GM18870 (cell line): ENCODE measurements around the gene RECQL.
"Not testable (repeated sequence)": the region's sequence is repeated elsewhere in the genome, so short reads cannot be mapped to it uniquely, and the experiment has no call there.

Experiments
- ATAC-seq: cut with Tn5 transposase; IDR thresholded peaks from one replicate; pipeline ENCODE4 v1.9.1; 2021; ENCODE audit warnings: moderate library complexity; ENCODE audit not compliant: unreplicated experiment

The RECQL gene

DNA sequence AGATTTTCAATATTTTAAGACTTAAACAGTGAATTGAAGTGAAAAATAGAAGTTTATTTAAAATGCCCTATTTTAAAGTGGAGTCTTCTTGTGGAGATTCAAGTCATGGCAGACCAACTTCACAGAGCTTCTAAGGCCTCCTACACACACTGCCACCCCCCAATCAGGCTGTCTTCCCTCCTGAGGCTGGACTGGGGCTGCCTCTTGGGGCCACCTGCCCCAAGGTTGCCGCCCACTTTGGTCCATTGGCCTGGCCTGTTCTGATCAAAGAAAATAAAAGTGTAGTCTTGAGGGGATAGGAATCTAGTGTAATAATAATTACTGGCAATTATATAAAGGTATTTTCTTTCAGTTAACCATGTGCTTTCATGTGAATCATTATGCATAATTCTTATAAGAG is 1.4 kb upstream of the RECQL start:
- no peak for ATAC-seq

DNA sequence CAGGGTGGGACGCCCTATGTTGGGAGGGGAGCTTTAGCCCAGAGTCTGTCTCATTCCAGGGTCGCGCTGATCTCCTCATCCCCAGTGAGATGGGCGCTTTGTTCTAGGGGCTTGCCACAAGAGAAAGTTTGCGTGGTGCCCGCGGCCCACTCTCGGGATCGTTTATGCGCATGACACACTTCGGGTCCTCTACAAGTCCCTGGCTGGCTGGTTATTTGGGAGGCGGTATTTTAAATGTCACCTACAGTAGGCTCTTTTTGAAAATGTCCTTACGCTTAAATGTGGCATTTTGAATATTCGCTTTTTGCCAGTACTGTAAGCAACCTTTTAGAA is 695 bp upstream of the RECQL start:
- no peak for ATAC-seq

DNA sequence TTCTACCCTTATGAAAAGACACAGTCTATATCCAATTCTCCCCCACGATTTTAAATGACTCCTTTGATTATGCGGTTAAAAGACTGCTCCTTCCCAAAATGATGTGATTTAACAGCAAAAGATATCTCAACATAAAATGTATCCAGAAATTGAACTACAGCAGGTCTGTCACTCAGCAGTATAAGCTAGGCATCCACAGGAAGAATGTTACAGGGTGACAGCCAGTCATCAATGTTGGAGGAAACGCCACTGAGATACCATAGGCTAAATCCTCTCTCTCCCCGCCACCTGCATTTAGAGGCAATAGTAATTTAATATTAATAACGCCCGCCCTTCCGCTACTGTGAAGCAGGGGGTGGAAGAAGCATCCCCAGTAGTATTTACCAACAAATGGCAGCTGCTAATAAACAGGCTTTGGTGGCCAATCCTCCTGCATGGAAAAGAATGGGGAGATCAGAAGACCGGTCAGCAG is 613 bp downstream of the RECQL start:
- ATAC-seq: no peak

DNA sequence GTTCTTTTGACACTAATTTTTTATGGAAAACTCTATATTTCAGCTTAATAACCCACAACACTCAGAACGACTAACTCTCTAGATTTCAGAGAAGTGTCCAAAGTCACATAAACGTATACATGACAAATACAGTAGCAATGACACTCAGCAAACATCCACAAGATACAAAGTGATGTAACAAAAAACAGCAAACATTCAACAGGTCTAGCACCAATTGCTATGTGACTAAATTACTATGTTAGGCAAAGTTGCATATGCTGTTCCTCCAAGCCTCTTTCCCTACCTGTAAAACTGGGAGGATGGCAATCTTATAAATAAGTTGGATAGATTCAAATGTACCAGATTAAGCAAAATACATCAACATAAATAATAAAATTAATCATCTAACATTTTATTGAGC is 1.7 kb downstream of the RECQL start:
- no peak for ATAC-seq

DNA sequence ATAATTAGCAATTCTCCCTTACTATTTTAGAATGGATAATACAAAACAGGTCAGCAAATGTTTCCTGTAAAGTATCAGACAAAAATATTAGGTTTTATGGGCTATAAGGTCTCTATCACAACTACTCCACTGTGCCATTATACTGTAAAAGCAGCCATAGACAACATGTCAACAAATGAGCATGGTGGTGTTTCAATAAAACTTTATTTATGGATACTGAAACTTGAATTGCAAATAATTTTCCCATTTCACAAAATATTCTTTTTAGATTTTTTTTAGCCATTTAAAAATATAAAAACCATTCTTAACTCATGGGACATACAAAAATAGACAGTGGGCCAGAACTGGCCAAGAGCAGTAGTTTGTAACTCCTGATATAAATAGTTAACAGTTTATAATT is 15.4 kb downstream of the RECQL start:
- ATAC-seq: no peak

DNA sequence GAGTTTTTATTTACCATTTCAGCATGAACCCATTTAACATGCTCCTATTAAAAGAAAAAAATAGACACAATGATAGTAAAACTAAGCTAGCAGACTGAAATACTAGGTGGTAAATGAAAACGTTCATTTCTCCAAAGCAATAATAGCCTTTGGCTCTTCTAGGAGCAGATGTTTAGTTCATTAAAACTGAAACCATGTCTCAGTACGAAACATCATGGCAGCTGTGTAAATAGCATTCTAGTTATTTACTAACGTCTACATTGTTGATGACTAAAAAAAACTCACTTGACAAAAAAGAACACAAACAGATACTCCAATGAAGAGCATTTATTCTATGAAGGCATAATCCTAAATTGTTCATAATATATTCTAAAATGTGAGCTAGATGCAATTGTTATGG is 17.9 kb downstream of the RECQL start:
- ATAC-seq: no peak

DNA sequence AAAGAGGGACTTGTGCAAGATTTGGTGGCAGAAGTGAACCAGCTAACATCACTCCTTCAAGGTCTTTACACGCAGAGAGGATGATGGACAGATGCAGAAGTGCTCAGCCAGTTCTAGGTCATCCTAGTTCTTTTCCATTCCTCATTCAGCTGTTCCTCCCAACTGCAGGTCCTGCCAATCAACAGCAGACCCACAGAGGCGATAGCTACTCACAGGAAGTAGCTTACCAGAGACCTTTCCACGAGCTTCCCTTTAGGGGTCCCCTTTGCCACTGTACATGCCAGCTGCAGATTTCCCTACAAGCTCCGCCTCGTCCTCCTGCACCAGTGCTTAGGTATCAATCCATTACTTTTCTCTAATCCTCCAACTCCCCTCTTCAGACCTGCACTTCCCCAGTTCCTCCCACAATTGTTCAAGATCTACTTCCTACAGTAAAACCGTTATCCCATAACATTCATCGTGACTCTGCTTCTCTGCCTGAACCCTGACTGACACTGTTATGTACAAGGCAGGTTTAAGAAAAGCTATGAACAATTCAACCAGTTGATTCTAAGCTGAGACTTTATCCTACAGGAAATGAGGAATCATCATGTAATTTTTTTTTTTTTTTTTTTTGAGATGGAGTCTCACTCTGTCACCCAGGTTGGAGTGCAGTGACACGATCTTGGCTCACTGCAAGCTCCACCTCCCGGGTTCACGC is 22.5 kb downstream of the RECQL start:
- ATAC-seq: no peak

DNA sequence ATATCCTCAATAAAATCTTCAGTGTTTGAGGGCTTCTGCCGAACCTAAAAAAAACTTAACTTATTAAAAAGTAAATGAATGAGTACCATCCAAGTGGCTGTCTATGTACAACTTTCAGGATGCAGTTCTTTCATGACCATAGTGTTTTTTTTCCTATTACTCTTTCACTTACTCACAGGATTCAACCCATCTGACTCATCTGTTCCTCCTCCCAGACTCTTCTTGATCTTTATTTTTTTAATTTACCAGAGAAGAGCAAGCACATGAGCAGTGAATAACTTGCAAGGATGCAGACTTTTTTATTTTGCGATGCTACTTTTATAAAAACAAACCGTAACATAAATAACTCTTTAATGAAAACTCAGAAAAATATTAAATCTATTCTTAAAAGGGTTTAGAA is 24.5 kb downstream of the RECQL start:
- ATAC-seq: no peak

DNA sequence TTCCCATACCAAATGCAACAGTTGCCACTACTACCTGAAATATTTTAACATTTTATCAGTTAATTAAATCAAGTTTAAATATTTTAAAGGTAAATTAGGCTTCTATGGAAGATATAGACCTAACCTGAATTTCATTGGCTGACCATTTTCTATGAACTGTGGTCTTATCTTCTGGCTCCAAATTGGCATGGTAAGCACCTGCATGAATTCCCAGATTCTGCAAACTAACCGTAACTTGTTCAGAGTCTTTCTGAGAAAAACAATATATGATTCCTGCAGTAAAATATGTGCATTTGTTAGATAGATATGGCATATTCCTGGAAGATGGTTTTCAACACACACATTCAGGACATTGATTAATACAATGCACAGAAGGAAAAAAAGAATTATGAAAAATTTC is 25.9 kb downstream of the RECQL start:
- ATAC-seq: no peak

DNA sequence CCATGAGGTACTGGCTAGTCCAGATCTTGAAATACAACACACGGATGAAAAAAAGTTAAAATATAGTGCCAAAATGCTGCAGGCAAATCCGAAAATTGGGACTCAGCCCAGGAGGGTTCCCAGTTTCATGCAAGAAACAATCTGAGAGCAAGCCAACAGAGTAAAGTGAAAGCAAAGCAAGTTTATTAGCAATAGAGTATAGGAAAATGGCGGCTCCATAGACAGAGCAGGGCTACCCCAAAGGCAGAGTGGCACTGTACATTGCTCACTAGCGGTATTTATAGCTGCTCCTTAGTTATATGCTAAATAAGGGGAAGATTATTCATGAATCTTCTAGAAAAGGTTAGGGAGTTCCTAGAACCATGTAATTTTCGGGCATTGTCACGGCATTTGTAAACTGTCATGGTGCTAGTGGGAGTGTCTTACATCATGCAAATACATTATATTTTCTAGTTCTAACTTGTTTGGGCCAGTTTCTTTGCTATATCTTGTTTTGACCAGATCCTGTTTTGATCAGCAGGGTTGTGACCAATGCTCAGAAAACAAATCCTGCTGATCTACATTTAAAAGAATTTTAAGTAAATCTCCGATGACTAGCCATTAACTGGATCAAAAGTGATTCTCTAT is 29.1 kb downstream of the RECQL start:
- no peak for ATAC-seq

DNA sequence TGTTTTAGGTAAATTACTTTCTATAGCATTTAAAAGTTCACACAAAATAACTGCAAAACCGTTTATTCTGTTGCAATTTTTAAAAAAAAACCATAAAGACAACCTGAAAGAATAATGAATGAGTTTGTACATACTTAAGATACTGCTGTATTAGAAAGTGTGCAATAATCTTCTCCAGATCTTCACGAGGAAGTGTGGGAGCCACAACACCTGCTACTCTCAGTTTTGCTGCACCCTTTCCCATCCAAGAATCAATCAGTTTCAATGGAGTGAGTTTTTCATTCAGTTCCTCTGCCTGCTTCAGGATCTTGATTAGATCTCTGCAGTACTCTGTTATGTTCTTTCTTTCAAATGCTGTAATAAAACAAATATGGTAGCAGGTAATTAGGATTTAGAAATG is 30.1 kb downstream of the RECQL start:
- ATAC-seq: no peak

DNA sequence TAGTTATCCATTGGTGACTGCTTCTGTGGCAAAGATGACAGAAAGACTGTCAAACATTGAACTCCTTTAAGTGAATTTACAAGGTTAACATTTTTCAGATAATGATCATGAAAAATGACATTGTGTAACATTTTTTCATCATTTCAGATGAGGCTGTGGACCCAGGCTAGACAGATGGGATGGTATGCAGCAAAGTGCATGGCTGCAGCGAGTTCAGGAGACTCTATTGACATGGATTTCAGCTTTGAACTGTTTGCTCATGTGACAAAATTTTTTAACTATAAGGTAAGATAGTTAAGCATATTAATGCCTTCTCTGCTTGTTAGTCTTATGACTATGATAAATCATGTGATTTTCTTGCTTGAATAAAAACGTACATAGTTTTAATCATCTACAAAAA is 34.1 kb downstream of the RECQL start:
- ATAC-seq: not testable (repeated sequence)

DNA sequence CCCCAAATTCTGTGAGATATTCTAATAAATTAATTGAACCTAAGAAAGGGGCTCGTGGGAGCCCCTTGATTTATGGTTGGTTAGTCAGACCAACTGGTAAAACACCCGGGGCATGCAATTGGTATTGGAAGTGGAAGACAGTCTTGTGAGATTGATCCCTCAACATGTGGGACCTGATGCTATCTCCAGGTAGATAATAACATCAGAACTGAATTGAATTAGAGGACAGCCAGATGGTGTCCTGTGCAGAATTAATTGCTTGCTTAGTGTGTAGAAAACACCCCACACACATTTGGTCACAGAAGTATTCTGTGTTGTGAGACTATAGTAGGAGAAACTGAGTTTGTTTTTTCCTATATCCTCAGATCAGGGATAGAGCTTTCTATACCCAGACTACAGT is 42.0 kb downstream of the RECQL start:
- no peak for ATAC-seq

DNA sequence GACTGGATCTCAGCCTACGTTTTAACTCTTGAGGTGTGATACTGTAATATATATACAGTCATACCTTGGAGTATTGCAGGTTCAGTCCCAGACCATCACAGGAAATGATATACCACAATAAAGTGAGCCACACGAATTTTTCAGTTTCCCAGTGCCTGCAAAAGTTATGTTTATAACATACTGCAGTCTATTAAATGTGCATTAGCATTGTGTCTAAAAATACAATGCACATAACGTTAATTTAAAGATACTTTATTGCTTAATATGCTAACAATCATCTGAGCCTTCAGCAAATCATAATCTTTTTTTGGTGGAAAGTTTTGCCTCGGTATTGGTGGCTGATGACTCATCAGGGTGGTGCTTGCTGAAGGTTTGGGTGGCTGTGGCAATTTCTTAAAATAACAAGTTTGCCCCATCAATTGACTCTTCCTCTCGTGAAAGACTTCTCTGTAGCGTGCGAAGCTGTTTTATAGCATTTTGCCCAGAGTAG is 45.1 kb downstream of the RECQL start:
- ATAC-seq: no peak

DNA sequence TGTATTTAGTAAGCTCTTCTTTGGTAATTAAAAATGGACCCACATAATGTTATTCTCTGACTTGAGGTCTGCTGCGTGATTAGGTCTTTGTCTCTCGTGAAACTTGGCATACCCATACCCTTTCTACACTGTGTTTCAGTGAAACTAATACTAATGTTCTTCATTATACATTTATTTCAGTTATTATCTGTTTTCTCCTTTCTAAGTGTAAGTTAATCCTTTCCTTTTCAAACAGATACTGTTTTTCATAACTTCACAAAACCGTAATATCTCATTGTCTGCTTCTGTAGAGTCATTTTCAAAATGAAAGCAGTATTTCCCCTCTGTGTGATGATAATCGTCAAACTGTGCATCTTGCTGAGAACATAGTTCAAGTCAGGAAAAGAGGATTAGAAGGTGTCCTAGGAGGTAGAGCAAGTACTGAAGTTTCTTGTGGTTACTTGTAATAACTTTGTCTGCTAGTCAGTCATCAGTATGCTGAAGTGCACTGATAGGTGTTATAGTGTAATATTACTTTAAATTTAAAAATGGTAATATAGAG is 48.1 kb downstream of the RECQL start:
- ATAC-seq: peak; percentile 83

DNA sequence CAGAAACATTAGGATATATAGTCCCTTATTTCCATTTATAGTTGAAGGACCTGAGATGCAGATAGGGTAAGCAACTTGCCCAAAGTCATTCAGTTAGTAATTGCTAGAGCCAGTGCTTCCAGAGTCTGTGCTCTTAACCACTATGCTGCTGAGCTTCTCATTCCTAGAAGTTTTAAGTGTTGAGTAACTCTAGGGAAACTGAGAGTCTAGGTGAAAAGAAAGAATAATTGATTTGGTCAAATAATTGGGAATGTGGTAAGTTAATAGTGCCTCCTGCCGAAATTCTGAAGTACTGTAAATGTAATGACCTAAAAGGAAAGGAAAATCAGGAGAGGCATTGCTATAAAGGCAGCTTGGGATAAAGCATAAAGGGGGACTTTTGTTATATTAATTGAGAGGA is 49.9 kb downstream of the RECQL start:
- no peak for ATAC-seq

DNA sequence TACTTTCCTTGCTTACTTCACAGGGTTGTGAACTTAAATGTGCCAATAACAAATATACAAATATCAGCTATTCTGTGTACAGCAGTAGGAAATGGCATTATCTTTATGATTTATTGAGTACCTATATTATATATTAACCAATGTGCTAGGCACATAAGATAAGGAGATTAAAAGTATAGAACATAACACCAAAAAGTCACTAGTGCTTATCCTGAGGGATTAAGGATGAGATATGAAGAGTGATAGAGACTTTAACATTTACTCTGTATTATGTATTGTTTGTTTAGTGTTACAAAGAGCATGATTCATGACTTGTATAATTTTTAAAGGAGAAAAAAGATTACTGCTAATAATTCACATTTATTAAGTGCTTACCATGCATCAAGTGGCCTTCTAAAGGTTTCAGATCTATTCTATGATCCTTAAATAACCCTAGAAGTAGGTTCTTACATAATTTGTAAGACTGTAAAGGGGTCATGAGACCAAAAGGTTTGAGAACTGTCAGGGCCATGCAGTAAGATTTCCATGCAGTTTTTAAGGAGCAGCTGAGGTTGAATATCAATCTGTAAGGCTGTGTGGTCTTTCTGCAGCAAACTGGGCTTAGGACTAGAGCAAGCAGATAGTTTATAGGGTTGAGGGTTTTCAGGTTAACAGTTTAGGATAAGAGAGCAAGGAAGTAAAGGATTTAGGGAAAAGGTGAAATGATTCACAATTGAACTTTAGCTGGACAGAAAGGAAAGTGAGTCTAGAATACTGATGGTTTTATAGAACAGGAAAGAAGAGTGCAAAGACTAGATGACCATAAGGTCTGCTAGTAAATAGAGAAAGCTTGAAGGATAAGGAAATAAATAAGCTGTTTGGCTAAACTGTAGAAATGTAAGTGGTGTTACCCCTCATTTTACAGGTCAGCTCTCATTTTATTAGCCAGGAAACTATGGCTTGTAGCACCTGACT is 57.0 kb downstream of the RECQL start:
- ATAC-seq: no peak

DNA sequence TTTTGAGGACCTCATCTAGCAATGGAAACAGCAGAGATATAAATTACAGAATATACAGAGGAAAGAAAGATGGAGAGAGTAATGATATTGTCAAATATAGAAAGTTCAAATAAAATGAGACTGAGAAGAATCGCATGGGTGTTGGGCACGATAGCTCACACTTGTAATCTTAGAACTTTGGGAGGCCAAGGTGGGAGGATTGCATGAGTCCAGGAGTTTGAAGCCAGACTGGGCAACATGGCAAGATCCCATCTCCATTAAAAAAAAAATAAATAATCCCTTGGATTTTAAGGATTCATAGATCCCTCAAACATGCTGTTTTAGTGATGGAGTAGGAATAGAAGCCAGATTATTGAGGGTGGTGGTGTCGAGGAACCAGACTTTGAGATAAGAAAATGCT is 62.1 kb downstream of the RECQL start:
- ATAC-seq: no peak

DNA sequence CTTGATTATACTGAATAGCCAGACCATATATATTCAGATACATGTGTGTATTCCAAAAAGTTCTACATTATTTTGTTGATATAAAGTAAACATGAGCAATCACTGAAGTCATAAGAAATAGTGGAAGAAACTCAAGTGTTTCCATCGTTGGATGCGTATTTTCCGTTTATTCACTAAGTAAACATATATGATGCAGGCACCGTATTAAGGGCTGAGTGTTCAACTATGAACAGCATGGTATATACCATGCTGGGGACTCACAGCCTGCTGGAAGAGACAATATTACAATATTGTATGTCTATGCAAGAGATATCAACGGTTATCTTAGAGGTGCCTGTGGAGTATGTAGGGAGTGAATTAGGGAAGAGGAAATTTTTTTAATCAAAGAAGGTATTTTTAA is 62.8 kb downstream of the RECQL start:
- ATAC-seq: no peak

DNA sequence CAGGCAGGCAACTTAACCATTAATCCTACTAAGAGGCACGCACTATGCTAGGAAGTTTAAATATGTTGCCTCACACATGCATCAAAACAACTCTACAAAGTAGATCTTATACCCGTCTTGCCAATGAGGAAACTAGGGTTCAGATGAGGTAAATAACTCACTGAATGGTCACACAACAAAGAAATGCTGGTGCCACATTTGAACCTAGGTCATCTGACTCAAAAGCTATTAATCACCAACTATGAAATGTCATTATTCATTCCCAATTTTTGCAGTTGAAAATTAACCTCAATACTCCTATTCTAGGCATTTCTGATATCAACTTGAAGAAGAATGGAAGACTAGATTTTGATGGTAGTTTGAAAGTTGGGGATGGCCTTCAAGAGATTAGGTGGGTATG is 66.7 kb downstream of the RECQL start:
- ATAC-seq: no peak

DNA sequence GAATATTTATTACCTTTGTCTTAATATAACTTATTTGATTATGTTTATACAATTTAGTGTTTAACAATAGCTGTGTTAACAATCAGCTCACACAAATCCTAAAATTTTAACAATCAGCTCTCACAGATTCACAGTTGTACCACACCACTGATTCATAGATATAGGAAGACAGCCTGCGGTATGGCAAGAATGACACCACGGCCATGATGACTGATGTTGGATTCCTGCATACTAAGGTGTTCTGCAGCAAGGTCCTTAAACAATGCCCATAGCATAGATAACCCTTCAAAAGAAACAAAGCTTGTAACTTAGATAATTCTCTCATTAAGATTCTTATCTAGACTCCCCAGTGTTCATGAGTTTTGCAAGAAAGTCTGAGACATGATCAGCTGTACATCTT is 67.9 kb downstream of the RECQL start:
- ATAC-seq: no peak
